Peyer's patch (tissue), 4 donors: ENCODE results near the gene GUCD1. TPM values are rescaled to one million over a fixed set of nuclear protein-coding genes. Genes with fewer than 3 reads are reported as not detected.
A peak's percentile ranks its signal among the peaks of the same experiment; 100 is the strongest.
"Not testable (repeated sequence)": the region's sequence is repeated elsewhere in the genome, so short reads cannot be mapped to it uniquely, and the experiment has no call there.

Experiments
- DNase-seq, 3 donors: peaks; one replicate each; pipeline ENCODE4 v3.0.0-alpha.2; 2017 to 2019
- H3K27ac ChIP-seq, 4 donors: fragments of 200-600 bp; sonication (generic); one replicate each; pipeline ENCODE4 v1.5.1; 2016 to 2019
- H3K27me3 ChIP-seq, 2 donors: fragments of 200-600 bp; sonication (generic); one replicate each; pipeline ENCODE4 v1.5.1; 2019
- H3K36me3 ChIP-seq, 3 donors: fragments of 200-600 bp; sonication (generic); one replicate each; pipeline ENCODE4 v1.5.1; 2016 to 2019
- H3K4me1 ChIP-seq, 4 donors: fragments of 200-600 bp; sonication (generic); one replicate each; pipeline ENCODE4 v1.5.1; 2016 to 2019
- H3K4me3 ChIP-seq, 4 donors: fragments of 200-600 bp; sonication (generic); 1 replicate in 3 of 4; 2 replicates in 1 of 4; pipeline ENCODE4 v1.5.1; 2016 to 2019; ENCODE audit warnings: mild to moderate bottlenecking in 1 of 4
- H3K9me3 ChIP-seq, 4 donors: fragments of 200-600 bp; sonication (generic); one replicate each; pipeline ENCODE4 v1.5.1; 2016 to 2019; ENCODE audit warnings: mild to moderate bottlenecking in 1 of 4
- POLR2A ChIP-seq, 2 donors: fragments of 450-650 bp; IDR thresholded peaks; one replicate each; pipeline ENCODE4 v1.5.1; 2017; ENCODE audit warnings: antibody characterized with exemption in 2 of 2, mild to moderate bottlenecking in 2 of 2, moderate library complexity in 2 of 2
- total RNA-seq, 4 donors: library from RNA; depleted of rRNA; stranded (reverse); fragments of >200 nt; gene quantifications; one replicate each; pipeline ENCODE4 v1.1.0, GENCODE V29; 2016
- TF ChIP-seq, protein P1 (sequence below), 6 experiments: fragments of 450-650 bp in 4 of 6; fragments of 200-600 bp in 2 of 6; sonication (generic) in 1 of 6; IDR thresholded peaks; one replicate each; pipeline ENCODE4 v1.5.1; 2017 to 2019; ENCODE audit warnings: antibody characterized with exemption in 6 of 6, mild to moderate bottlenecking in 3 of 6, moderate library complexity in 1 of 6

GUCD1 gene
- total RNA-seq, 4 donors from 2014 or later, result 167 to 585 (median 458) TPM

DNA sequence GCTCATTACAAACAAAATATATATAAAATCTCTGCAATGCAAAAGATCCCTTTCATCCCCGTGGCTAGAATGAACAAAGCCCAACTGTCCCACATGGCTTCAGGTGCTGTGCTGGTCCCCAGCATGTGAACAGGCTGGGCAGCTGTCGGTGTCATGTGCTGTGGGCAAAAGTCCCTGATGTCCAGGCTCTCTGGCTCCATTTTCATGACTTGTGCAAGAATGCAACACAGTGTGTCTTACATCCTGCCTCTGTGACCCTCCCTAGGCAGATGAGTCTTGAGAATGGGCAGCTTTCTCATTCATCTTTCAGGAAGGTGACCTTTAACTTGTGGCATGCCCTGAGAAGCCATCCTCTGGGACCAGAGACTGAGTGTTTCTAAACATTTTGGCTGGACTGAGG is 14.5 kb downstream of the GUCD1 start:
- peaks cover 0 to 68% (median 0%) of the 10 kb centered on the region in 3 donors for H3K36me3 ChIP-seq
- H3K9me3 ChIP-seq, result no peaks in the 10 kb centered on the region
- no peaks in the 10 kb centered on the region for H3K27me3 ChIP-seq
- H3K4me3 ChIP-seq, result no peak overlapping the region
- peaks cover 0 to 6% (median 0%) of the 10 kb centered on the region in 4 donors for H3K4me1 ChIP-seq
- no peak overlapping the region for H3K27ac ChIP-seq
- no peak for DNase-seq
- TF ChIP-seq POLR2A (IDR thresholded peaks at IDR 0.05), result no peak
- TF ChIP-seq, protein P1, sequence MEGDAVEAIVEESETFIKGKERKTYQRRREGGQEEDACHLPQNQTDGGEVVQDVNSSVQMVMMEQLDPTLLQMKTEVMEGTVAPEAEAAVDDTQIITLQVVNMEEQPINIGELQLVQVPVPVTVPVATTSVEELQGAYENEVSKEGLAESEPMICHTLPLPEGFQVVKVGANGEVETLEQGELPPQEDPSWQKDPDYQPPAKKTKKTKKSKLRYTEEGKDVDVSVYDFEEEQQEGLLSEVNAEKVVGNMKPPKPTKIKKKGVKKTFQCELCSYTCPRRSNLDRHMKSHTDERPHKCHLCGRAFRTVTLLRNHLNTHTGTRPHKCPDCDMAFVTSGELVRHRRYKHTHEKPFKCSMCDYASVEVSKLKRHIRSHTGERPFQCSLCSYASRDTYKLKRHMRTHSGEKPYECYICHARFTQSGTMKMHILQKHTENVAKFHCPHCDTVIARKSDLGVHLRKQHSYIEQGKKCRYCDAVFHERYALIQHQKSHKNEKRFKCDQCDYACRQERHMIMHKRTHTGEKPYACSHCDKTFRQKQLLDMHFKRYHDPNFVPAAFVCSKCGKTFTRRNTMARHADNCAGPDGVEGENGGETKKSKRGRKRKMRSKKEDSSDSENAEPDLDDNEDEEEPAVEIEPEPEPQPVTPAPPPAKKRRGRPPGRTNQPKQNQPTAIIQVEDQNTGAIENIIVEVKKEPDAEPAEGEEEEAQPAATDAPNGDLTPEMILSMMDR (IDR thresholded peaks at IDR 0.05), result no peak

DNA sequence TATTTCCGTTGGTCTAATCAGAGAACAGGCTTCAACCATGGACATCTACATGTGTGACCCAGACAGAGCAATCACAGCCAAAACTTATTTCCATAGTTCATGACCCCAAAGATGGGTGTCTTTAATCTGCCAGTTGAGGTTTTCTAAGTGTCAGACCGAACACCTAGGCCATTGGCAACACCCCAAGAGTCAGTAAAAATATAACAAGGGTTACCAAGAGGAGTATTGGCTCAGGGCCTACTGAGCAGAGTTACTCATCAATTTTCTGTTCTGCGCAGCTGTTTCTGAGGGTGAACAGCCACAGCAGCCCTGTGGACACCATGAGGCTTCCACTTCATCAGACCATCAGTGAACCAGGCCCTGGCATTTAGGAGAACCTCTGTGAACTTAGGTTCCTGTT is 18.8 kb downstream of the GUCD1 start:
- H3K36me3 ChIP-seq, result peaks cover 0 to 25% (median 0%) of the 10 kb centered on the region in 3 donors
- H3K27me3 ChIP-seq, result no peaks in the 10 kb centered on the region
- H3K9me3 ChIP-seq, result no peaks in the 10 kb centered on the region
- DNase-seq, result peak in 1 of 3 donors; percentile 6
- peak overlapping the region in 1 of 4 donors; percentile 26 for H3K27ac ChIP-seq
- peaks cover 0 to 19% (median 0%) of the 10 kb centered on the region in 4 donors for H3K4me1 ChIP-seq
- TF ChIP-seq POLR2A (IDR thresholded peaks at IDR 0.05), result no peak
- TF ChIP-seq, protein P1 (IDR thresholded peaks at IDR 0.05), result no peak
- H3K4me3 ChIP-seq, result no peak overlapping the region

DNA sequence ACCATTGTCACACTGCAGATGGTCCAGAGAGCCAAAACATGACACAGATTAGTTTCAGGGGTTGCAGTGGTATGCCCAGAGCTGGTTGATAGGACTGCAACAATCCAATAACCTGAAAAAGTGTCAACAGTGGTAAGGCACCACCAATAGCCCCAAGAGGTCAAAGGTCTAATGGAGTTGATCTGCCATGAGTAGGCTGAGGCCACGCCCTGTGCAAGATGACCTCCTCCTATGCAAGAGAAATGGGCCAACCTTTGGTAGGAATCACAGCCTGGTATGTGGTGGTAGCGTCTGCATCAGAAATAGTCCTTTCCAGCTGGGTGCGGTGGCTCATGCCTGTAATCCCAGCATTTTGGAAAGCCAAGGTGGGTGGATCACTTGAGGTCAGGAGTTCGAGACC is 19.6 kb downstream of the GUCD1 start:
- TF ChIP-seq POLR2A (IDR thresholded peaks at IDR 0.05), result no peak
- TF ChIP-seq, protein P1 (IDR thresholded peaks at IDR 0.05), result no peak
- Histone ChIP-seq H3K4me1 (peaks cover 0 to 22% (median 0%) of the 10 kb centered on the region in 4 donors), H3K27ac (no peak overlapping the region), H3K36me3 (peaks cover 0 to 18% (median 0%) of the 10 kb centered on the region in 3 donors), H3K9me3 (no peaks in the 10 kb centered on the region), H3K27me3 (no peaks in the 10 kb centered on the region), H3K4me3 (no peak overlapping the region)
- peak in 1 of 3 donors; percentile 59 for DNase-seq

DNA sequence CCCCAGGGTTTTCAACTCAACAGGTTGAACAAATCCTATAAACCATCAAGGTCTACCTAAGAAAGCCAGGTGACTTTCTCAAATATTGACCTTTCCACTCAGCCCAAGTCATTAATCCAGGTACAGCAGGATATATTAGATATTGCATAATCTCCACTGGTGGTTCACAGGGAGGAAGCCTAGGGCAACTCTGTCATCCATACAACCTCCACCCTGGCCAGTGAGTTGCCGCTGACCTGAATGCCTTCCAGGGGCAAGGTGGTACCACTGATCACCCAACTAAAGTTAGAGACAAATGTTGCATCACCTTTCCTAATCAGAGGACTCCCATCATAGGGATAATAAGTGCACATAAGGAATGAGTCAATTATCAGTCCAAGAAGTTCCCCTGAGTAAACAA is 22.9 kb downstream of the GUCD1 start:
- Histone ChIP-seq H3K27me3 (no peaks in the 10 kb centered on the region), H3K36me3 (no peaks in the 10 kb centered on the region), H3K4me3 (no peak overlapping the region), H3K27ac (peak overlapping the region in 1 of 4 donors; percentile 46), H3K9me3 (no peaks in the 10 kb centered on the region), H3K4me1 (peaks cover 0 to 22% (median 0%) of the 10 kb centered on the region in 4 donors)
- no peak for DNase-seq
- TF ChIP-seq, protein P1 (IDR thresholded peaks at IDR 0.05), result no peak
- TF ChIP-seq POLR2A (IDR thresholded peaks at IDR 0.05), result no peak

DNA sequence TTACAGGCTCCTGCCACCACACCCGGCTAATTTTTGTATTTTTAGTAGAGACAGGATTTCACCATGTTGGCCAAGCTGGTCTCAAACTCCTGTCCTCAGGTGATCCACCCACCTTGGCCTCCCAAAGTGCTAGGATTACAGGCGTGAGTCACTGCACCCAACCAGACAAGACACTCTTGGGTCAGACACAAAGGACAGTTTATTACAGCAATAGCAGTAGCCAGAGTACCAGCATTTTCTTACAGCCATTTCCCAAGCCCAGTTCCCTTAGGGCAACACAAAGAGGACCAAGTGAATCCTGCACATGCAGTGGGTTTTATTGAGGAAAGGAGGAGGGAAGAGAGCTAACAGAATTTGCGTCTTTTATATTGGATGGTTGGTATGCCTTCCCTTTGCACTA is 24.0 kb downstream of the GUCD1 start:
- not testable (repeated sequence) for H3K4me3 ChIP-seq, H3K9me3 ChIP-seq, H3K36me3 ChIP-seq, H3K27me3 ChIP-seq, DNase-seq
- peak overlapping the region in 1 of 4 donors; percentile 50 for H3K27ac ChIP-seq
- peaks cover 0 to 22% (median 0%) of the 10 kb centered on the region in 4 donors for H3K4me1 ChIP-seq

DNA sequence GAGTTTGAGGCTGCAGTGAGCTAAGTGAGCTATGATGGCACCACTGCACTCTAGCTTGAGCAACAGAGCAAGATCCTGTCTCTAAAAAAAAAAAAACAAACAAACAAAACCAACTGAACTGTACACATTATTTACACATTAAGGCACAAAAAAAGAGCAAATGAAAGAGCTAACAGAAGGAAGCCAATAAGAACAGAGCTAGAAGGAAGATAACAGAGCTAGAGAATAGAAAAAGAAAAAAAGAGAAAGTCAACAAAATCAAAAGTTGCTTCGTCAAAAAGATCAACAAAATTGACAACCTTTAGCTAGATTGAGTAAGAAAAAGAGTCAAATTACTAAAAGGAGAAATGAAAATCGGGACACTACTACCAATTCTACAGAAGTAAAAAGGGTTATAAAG is 25.0 kb downstream of the GUCD1 start:
- no peak for TF ChIP-seq POLR2A (IDR thresholded peaks at IDR 0.05)
- TF ChIP-seq, protein P1 (IDR thresholded peaks at IDR 0.05), result no peak
- Histone ChIP-seq H3K4me3 (no peak overlapping the region), H3K9me3 (no peaks in the 10 kb centered on the region), H3K4me1 (peaks cover 0 to 32% (median 0%) of the 10 kb centered on the region in 4 donors), H3K36me3 (no peaks in the 10 kb centered on the region), H3K27ac (no peak overlapping the region), H3K27me3 (no peaks in the 10 kb centered on the region)
- no peak for DNase-seq
